HL-60 (cell line): ENCODE results near the gene URGCP.

ENCODE experiments used
- DNase-seq, 2 experiments: peaks; one replicate each; pipeline ENCODE4 v3.0.0-alpha.2; 2010 to 2020; ENCODE audit warnings: low read depth in 1 of 2, low spot score in 1 of 2
- H3K27ac ChIP-seq: fragments of 250-450 bp; sonication (Bioruptor Pico); replicated peaks from 2 replicates; pipeline ENCODE4 v1.5.1; 2020; ENCODE audit warnings: mild to moderate bottlenecking, moderate library complexity
- H3K27me3 ChIP-seq: fragments of 250-450 bp; sonication (Bioruptor Pico); 2 replicates; pipeline ENCODE4 v1.5.1; 2021; ENCODE audit warnings: mild to moderate bottlenecking, moderate library complexity; ENCODE audit not compliant: insufficient read depth, poor library complexity, severe bottlenecking
- H3K4me3 ChIP-seq: replicated peaks from 2 replicates; pipeline ENCODE4 v1.5.1; 2011; ENCODE audit warnings: mild to moderate bottlenecking, control low read depth, low read length; ENCODE audit not compliant: insufficient read depth
- CTCF ChIP-seq: IDR thresholded peaks from one replicate; pipeline ENCODE4 v1.5.1; 2011; ENCODE audit warnings: low read length, control low read depth, inconsistent platforms; ENCODE audit not compliant: insufficient read depth
- GABPA ChIP-seq: IDR thresholded peaks from 2 replicates; pipeline ENCODE4 v1.6.1; 2012; ENCODE audit warnings: low read depth
- POLR2AphosphoS5 ChIP-seq: IDR thresholded peaks from 2 replicates; pipeline ENCODE4 v1.6.1; 2012; ENCODE audit warnings: low read depth
- REST ChIP-seq: IDR thresholded peaks from 2 replicates; pipeline ENCODE4 v1.6.1; 2012; ENCODE audit warnings: low read depth; ENCODE audit not compliant: insufficient replicate concordance
- SPI1 ChIP-seq: IDR thresholded peaks from 2 replicates; pipeline ENCODE4 v1.6.1; 2012; ENCODE audit warnings: low read depth, mild to moderate bottlenecking, borderline replicate concordance

URGCP gene

GRCh38 chr7:43942250-43942649 is 35.9 kb upstream of the URGCP start:
- no peak for TF ChIP-seq REST
- no peak for TF ChIP-seq CTCF
- TF ChIP-seq SPI1, result no peak
- TF ChIP-seq POLR2AphosphoS5, result no peak
- TF ChIP-seq GABPA, result no peak
- no peak for DNase-seq
- H3K4me3 ChIP-seq, result no peak overlapping the region
- no peak overlapping the region for H3K27ac ChIP-seq
- no peaks in the 10 kb centered on the region for H3K27me3 ChIP-seq

GRCh38 chr7:43938892-43939482 is 32.6 kb upstream of the URGCP start:
- TF ChIP-seq POLR2AphosphoS5, result no peak
- TF ChIP-seq CTCF, result no peak
- TF ChIP-seq REST, result no peak
- TF ChIP-seq SPI1, result no peak
- TF ChIP-seq GABPA, result no peak
- H3K27me3 ChIP-seq, result no peaks in the 10 kb centered on the region
- no peak overlapping the region for H3K4me3 ChIP-seq
- DNase-seq, result no peak
- no peak overlapping the region for H3K27ac ChIP-seq

GRCh38 chr7:43937444-43937843 is 31.0 kb upstream of the URGCP start:
- no peak for TF ChIP-seq CTCF
- no peak for TF ChIP-seq GABPA
- TF ChIP-seq POLR2AphosphoS5, result no peak
- TF ChIP-seq REST, result no peak
- no peak for TF ChIP-seq SPI1
- no peaks in the 10 kb centered on the region for H3K27me3 ChIP-seq

More at GRCh38 chr7:43937444-43937843, 31.0 kb upstream of the URGCP start:
- Histone ChIP-seq H3K27ac (no peak overlapping the region), H3K4me3 (no peak overlapping the region)
- no peak for DNase-seq
